Spleen (tissue), 11 donors: ENCODE data around the gene PRR33. TPM values are rescaled to one million over a fixed set of nuclear protein-coding genes. Genes with fewer than 3 reads are reported as not detected.

Source experiments
- DNase-seq: peaks from one replicate; pipeline ENCODE4 v3.0.0-alpha.2; 2020
- H3K27ac ChIP-seq, 8 donors: fragments of 200-600 bp; sonication (generic) in 7 of 8; 1 replicate in 4 of 8; 2 replicates in 4 of 8; pipeline versions ENCODE4 v1.5.0 to v1.8.0; 2016 to 2021; ENCODE audit warnings: inconsistent platforms in 4 of 8, mild to moderate bottlenecking in 4 of 8, moderate library complexity in 1 of 8
- H3K27me3 ChIP-seq, 7 donors: fragments of 200-600 bp; sonication (generic) in 6 of 7; replicated peaks in 1 of 7; 1 replicate in 4 of 7; 2 replicates in 3 of 7; pipeline versions ENCODE4 v1.5.0 to v1.8.0; 2016 to 2021; ENCODE audit warnings: inconsistent platforms in 3 of 7, mild to moderate bottlenecking in 1 of 7
- H3K36me3 ChIP-seq, 6 donors: fragments of 200-600 bp; sonication (generic) in 5 of 6; 1 replicate in 4 of 6; 2 replicates in 2 of 6; pipeline versions ENCODE4 v1.5.0 to v1.8.0; 2016 to 2021; ENCODE audit warnings: inconsistent platforms in 2 of 6
- H3K4me1 ChIP-seq, 6 donors: fragments of 200-600 bp; sonication (generic) in 5 of 6; 1 replicate in 3 of 6; 2 replicates in 3 of 6; pipeline versions ENCODE4 v1.5.0 to v1.8.0; 2016 to 2021; ENCODE audit warnings: inconsistent platforms in 3 of 6
- H3K4me3 ChIP-seq, 8 donors: fragments of 200-600 bp; sonication (generic) in 7 of 8; 1 replicate in 4 of 8; 2 replicates in 4 of 8; pipeline versions ENCODE4 v1.5.0 to v1.8.0; 2016 to 2021; ENCODE audit warnings: inconsistent platforms in 4 of 8, mild to moderate bottlenecking in 4 of 8, moderate library complexity in 2 of 8
- H3K9me3 ChIP-seq, 8 donors: fragments of 200-600 bp; sonication (generic) in 7 of 8; 1 replicate in 4 of 8; 2 replicates in 4 of 8; pipeline versions ENCODE4 v1.5.0 to v1.8.0; 2016 to 2021; ENCODE audit warnings: inconsistent platforms in 4 of 8
- CTCF ChIP-seq, 11 experiments: fragments of 200-600 bp in 7 of 11; fragments of 450-650 bp in 4 of 11; sonication (generic) in 4 of 11; IDR thresholded peaks in 8 of 11; conservative IDR thresholded peaks in 3 of 11; 1 replicate in 7 of 11; 2 replicates in 4 of 11; pipeline versions ENCODE4 v1.4.0 to v1.8.0; 2016 to 2021; ENCODE audit warnings: antibody characterized with exemption in 11 of 11, inconsistent platforms in 4 of 11, mild to moderate bottlenecking in 1 of 11
- POLR2A ChIP-seq, 3 donors: fragments of 450-650 bp; IDR thresholded peaks; one replicate each; pipeline ENCODE4 v1.5.1; 2017; ENCODE audit warnings: antibody characterized with exemption in 3 of 3, mild to moderate bottlenecking in 1 of 3
- POLR2AphosphoS5 ChIP-seq, 3 donors: sonication (generic); formaldehyde crosslinking; IDR thresholded peaks; one replicate each; pipeline ENCODE4 v1.5.1; 2017; ENCODE audit warnings: antibody characterized with exemption in 3 of 3
- WGBS, 5 donors: extraction: QIAGEN DNeasy Blood & Tissue Kit in 3 of 5; methylation state at CpG; one replicate each; pipeline versions ENCODE4 v1.1.5 to v1.1.7; 2013 to 2018; 5-methylcytosine and 5-hydroxymethylcytosine counted together
- intact Hi-C: fragments of 100-400 bp; cut with DNase I; formaldehyde crosslinking; loops from one replicate; pipeline ENCODE4 v1.15.0; 2023; ENCODE audit warnings: low total_unique reads
- polyA plus RNA-seq, 3 donors: library from polyadenylated mRNA; stranded (reverse); fragments of 200-250 nt; gene quantifications; one replicate each; pipeline ENCODE4 v1.2.1, GENCODE V29; 2013
- total RNA-seq, 7 donors: library from RNA; depleted of rRNA in 3 of 7; stranded (reverse); fragments of >200 nt in 3 of 7; fragmentation: NEBNext Ultra II Directional in 4 of 7; extraction: Animal tissue kit (Norgen Biotek cat#: 25700) in 4 of 7; gene quantifications; one replicate each; pipeline versions ENCODE4 v1.1.0 to v1.2.1, GENCODE V29; 2016 to 2021
- donor health status: healthy with polysubstance abuse.
- donor health status: DM: no; HTN: no; CAD: no; lungs with moderate emphysema.
- donor health status: DM: no; HTN: no; CAD: no.
- donor health status: Bipolar disorder and iron deficiency.
- donor health status: healthy.
- donor health status: DM: no; HTN: no; CAD: no.
- donor health status: DM: yes; HTN: yes; CAD: no.

PRR33 gene
- total and polyA plus RNA-seq, 10 donors: 0.03 to 0.64 (median 0.20) TPM; not detected in 7

GRCh38 chr11:1894759-1895158 lies 3.1 kb upstream of the PRR33 start:
- Histone ChIP-seq H3K27me3 (peaks cover 0 to 5% (median 0%) of the 10 kb centered on the region in 7 donors), H3K4me1 (peaks cover 0 to 33% (median 22%) of the 10 kb centered on the region in 6 donors), H3K4me3 (no peak overlapping the region), H3K27ac (no peak overlapping the region), H3K36me3 (peaks cover 0 to 19% (median 0%) of the 10 kb centered on the region in 6 donors), H3K9me3 (no peaks in the 10 kb centered on the region)
- 87 to 93% (median 91%) methylated on average over 11 of the region's 11 CpGs for WGBS, 5 donors
- intact Hi-C loops: no loop called here
- no peak for DNase-seq
- no peak for TF ChIP-seq CTCF (IDR thresholded peaks at IDR 0.05 in 8 of 11, conservative IDR thresholded peaks at IDR 0.05 in 3 of 11)
- no peak for TF ChIP-seq POLR2A (IDR thresholded peaks at IDR 0.05)

GRCh38 chr11:1893581-1894359 lies 2.1 kb upstream of the PRR33 start:
- 86 to 99% (median 91%) methylated on average over 4 to 5 of the region's 5 CpGs for WGBS, 5 donors
- Histone ChIP-seq H3K4me3 (no peak overlapping the region), H3K27ac (no peak overlapping the region), H3K36me3 (peaks cover 0 to 29% (median 6%) of the 10 kb centered on the region in 6 donors), H3K27me3 (peaks cover 0 to 14% (median 0%) of the 10 kb centered on the region in 7 donors), H3K9me3 (no peaks in the 10 kb centered on the region), H3K4me1 (peaks cover 0 to 43% (median 32%) of the 10 kb centered on the region in 6 donors)
- no peak for DNase-seq
- TF ChIP-seq CTCF (IDR thresholded peaks at IDR 0.05 in 8 of 11, conservative IDR thresholded peaks at IDR 0.05 in 3 of 11) (no peak), POLR2AphosphoS5 (IDR thresholded peaks at IDR 0.05) (peak in 1 of 3 donors; percentile 68)
- intact Hi-C loops: loop anchor here (1.0 kb wide), 1 partner anchor 23 kb away; no protein-coding TSS in a partner anchor

GRCh38 chr11:1892558-1892957 lies 863 bp upstream of the PRR33 start:
- no peak for DNase-seq
- Histone ChIP-seq H3K27ac (no peak overlapping the region), H3K9me3 (no peaks in the 10 kb centered on the region), H3K27me3 (peaks cover 0 to 14% (median 0%) of the 10 kb centered on the region in 7 donors), H3K36me3 (peaks cover 0 to 41% (median 18%) of the 10 kb centered on the region in 6 donors), H3K4me1 (peaks cover 5 to 55% (median 43%) of the 10 kb centered on the region in 6 donors), H3K4me3 (no peak overlapping the region)
- WGBS, 5 donors: 66 to 98% (median 89%) methylated on average over 5 of the region's 5 CpGs
- intact Hi-C loops: no loop called here
- TF ChIP-seq POLR2AphosphoS5 (IDR thresholded peaks at IDR 0.05) (peak in 1 of 3 donors; percentile 6), CTCF (IDR thresholded peaks at IDR 0.05 in 8 of 11, conservative IDR thresholded peaks at IDR 0.05 in 3 of 11) (no peak), POLR2A (IDR thresholded peaks at IDR 0.05) (no peak)

- Histone ChIP-seq H3K4me1 (peaks cover 5 to 58% (median 45%) of the 10 kb centered on the region in 6 donors), H3K9me3 (no peaks in the 10 kb centered on the region), H3K27me3 (peaks cover 0 to 12% (median 0%) of the 10 kb centered on the region in 7 donors), H3K4me3 (no peak overlapping the region), H3K27ac (no peak overlapping the region), H3K36me3 (peaks cover 0 to 45% (median 22%) of the 10 kb centered on the region in 6 donors)
- TF ChIP-seq POLR2A (IDR thresholded peaks at IDR 0.05) (no peak), POLR2AphosphoS5 (IDR thresholded peaks at IDR 0.05) (peak in 2 of 3 donors; percentile 11 to 41)
- no peak for DNase-seq
- 66 to 89% (median 78%) methylated on average over 7 of the region's 7 CpGs for WGBS, 5 donors
- intact Hi-C loops: no loop called here
These were observed 421 bp upstream of the PRR33 start for GRCh38 chr11:1892116-1892515.
